22Rv1 (cell line): ENCODE results near the gene HK1.

Source experiments
- H3K27ac ChIP-seq: fragments of 450-650 bp; 2 replicates; pipeline ENCODE4 v1.5.1; 2017
- CTCF ChIP-seq: fragments of 450-650 bp; IDR thresholded peaks from 2 replicates; pipeline ENCODE4 v1.5.1; 2017; ENCODE audit warnings: mild to moderate bottlenecking
- ZFX ChIP-seq: fragments of 450-650 bp; IDR thresholded peaks from 2 replicates; pipeline ENCODE4 v1.6.1; 2017; ENCODE audit warnings: antibody characterized with exemption, borderline replicate concordance

The HK1 gene

DNA sequence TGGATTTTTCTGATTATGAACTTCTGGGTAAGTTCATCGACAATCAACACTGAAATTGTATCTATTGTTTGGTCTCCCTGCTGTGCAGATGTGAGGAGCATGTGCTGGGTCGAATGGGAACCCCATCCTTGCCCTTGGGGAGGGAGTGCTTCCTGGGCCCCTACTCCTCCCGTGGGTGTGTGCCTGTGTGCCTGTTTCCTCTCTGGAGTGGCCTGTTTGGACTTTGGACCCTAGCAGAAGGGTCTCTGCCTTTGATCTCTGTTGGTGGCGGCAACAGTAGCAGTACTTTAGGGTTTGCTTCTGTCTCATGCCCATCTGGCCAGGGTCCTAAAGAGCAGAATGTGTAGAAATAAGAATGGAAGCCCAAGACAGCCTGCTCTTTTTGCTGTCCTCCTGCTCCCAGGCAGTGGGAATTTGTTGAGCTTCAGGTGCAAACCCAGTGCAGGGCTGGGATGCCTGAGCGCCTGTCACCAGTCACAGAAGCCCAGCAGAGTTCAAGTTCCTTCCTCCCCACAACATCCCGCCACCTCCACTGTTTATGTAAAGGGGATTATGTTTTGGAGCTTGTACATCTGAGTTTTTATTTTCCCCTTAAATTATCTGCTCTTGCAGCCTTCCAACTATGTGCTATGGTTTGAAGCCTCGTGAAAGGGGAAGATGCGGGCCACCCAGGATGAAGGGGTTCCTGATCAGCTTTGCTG, 139.9 kb downstream of the HK1 start:
- no peak for TF ChIP-seq ZFX
- TF ChIP-seq CTCF: no peak
- H3K27ac ChIP-seq: no peak overlapping the region

DNA sequence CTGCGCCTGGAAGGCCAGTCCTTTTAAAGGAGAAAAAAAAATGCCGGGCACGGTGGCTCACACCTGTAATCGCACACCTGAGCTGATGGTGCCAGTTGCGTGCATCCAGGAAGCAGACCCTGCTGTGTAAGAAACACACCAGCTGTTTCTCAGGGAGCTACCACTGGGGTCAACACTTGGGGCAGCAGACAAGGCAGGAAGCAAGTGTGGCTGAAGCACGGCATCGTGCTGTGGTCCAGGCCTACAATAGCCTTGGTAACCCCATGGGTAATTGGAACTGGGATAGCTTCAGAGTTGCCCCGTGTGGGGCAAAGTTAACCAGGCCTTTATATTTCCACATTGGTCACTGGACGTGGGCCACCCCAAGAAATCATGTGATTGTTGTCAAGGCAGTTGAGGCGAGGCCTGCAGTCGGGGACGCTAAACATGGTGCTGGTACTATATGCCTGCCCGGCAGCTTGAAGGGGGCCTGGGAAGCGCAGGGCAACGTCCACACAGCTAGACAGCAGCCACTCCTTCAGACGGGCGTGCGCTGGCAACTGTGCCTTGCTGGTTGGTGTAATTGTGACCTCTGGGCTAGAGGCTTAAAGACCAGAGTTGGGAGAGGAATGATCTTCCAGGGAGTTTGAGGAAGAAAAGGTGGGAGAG, 140.9 kb downstream of the HK1 start:
- no peak overlapping the region for H3K27ac ChIP-seq
- TF ChIP-seq ZFX (no peak), CTCF (no peak)

GRCh38 chr10:69419744-69420126, 141.4 kb downstream of the HK1 start:
- TF ChIP-seq CTCF (no peak), ZFX (no peak)
- no peak overlapping the region for H3K27ac ChIP-seq

DNA sequence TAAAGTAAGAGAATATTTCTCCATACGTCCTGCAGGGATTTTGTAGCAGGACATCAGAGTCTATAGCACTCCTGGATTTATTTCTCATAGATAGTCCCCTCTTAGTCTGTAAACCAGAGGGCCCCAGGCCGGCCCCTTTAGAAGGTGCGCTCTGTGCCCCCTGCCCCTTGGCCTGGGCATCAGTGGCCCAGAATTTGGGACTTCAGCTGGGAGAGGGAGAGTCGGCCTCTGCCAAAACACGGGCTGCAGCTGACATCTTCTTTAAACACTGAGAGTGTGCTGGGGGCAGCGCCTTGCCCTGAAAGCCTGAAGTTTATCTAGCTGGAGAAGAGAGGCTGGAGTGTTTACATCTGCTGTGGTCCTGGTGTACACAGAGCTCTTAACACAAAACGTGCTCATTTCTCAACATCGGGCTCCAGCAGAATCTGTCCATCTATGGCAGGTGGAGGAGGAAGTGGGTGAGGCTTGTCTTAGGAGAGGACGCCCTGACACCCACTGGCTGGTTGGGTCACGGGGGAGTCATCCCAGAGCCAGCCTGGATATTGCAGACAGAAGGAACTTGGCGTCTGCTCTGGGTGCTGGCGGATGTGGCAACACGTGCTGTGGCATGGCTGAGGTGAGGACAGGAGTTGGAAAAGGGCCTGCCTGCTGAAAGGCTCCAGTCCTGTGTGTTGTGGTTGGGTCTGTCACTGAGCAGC, 143.5 kb downstream of the HK1 start:
- no peak overlapping the region for H3K27ac ChIP-seq
- TF ChIP-seq ZFX: no peak
- no peak for TF ChIP-seq CTCF

- no peak overlapping the region for H3K27ac ChIP-seq
- no peak for TF ChIP-seq CTCF
- no peak for TF ChIP-seq ZFX
Observed at GRCh38 chr10:69422676-69423075, 144.4 kb downstream of the HK1 start.

DNA sequence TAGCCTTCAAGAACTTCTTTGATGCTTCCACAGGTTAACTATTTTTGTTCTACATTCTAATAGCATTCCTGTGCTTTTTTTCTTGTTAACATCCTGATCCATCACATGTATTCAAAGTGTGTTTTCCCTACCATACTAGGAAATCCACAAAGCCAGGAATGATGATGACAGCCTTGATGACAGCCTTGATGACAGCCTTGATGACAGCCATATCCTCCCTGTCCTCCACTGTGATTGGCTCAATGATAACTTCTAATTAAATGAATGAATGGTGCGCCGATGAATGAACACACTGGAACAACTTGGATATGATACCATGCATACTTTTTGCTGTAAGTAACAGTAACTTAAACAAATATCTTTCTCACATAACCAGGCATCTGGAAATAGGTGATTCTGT, 146.7 kb downstream of the HK1 start:
- TF ChIP-seq CTCF (no peak), ZFX (no peak)
- no peak overlapping the region for H3K27ac ChIP-seq
